ENCODE results near the gene ALPK1.
"Not testable (repeated sequence)": the region's sequence is repeated elsewhere in the genome, so short reads cannot be mapped to it uniquely, and the experiment has no call there.

Gene ALPK1

DNA sequence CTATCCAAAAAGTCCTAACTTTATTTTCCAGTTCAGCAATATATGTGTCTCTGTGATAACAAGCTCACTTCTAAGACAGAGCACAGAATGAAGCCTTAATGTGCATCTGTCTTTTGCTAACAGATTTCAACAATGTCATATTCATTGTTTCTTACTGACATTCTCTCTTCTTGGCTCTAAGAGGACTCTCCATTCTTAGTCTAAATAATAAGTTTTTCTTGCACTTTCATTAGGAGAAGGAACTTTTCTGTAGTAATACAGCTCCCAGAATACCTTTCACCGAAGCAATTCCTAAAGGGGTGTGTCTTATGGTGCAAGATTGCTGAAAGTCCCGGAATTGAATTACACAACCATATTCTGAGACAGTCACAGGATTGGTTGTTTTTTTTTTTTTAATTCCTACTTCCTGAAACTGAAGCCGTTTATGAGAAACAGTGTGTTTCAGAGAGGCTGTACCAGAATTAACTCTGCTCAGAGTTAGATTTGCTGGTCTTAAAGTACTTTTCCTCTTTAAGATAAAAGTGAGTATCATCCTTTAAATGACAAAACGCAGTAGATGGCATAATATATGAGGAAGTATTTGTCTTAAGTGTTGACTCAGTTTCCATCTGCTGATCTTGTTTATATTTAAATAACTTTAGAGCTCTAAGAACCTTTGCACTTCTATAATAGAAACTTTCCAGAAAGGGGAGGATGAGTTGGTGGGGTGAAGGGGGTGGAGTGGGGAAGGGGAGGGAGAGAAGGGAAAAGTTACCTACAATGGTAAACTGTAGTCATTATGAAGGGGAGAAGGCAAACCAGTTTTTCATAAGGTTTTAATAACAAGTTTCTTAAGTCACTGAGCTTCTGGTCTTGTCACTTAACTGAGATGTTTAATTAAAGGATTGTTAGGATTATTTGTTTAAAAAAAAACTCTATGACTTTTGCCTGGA lies at the start of gene ALPK1:
TSS of gene ALPK1 (plus strand) at position 421 of the 932 bp plus-strand sequence.
- peak; percentile 50 for DNase-seq (ENCODE audit: low spot score)

DNA sequence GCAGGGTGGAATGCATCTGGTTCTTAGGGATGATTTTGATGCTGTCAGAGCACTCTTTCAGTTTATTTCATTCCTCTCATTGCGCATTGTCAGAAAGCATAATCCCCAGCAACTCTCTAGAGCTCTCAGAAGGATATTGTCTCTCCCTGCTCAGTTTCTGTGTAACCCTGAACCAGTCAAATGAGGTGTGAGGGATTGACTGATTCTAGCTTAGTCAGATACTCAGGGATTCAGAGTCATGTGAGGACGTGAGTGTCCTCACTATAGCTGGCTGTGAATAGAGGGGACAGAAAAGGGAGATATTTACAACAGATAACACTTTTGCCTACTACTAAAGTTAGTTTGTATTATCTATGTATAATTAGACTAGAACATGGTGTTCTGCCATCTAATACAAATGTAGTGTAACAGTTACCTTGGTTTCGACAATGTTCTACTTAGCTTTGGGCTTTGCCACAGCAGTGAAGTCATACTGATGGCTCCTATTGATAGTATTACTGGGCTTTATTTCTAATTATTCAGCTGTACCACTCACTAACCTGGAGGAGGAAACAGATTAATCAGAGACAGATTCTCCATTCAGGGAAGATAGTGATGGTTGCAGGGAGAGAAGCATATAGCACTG lies 46.0 kb upstream of the ALPK1 start:
- DNase-seq (ENCODE audit: low spot score) = no peak

DNA sequence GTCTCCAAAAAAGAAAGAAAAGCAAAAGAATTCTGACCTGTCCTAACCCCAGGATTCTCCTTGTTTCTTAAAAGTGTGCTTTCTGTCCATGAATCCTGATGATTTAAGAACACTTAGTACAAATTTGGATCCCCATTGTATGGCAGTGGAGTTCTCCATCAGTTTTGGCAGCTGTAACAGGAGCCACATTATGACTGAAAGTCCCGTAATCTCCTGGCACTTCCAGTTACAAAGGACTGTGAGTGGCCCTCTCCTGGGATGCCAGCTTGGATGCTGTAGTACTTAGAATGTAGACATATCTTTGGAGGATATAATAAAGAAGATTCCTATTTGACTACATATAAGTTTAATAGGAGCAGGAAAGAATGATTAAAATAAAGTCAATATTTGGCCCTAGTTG lies 44.9 kb upstream of the ALPK1 start:
- DNase-seq (ENCODE audit: low spot score) = no peak

DNA sequence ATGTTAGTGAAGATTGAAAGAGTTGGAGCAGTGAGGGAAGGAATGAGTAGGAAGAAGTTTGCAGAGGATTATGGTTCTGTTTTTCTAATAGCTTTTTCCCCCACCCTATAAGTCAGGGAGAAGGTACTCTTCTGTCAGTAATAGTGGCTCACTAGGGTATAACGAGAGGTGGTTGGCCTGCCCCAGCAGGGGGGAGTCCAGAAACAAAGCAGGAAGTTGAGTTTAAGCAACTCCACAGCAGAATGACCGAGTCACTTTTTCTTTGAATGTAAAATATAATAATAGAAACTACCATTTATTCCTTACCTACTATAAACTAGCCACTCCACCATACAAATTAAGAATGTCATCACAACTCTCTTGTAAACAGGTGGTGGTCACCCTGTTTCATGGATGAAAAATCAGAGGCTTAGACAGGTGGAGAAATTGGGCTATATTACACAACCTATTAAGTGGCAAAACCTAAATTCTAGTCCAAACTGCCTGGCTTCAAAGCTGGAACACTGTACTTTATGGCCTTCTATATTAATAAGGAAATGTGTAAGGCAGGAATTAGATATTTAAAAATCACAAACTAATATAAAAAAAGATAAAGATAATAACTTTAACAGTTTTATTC lies 43.7 kb upstream of the ALPK1 start:
- DNase-seq (ENCODE audit: low spot score) = no peak

DNA sequence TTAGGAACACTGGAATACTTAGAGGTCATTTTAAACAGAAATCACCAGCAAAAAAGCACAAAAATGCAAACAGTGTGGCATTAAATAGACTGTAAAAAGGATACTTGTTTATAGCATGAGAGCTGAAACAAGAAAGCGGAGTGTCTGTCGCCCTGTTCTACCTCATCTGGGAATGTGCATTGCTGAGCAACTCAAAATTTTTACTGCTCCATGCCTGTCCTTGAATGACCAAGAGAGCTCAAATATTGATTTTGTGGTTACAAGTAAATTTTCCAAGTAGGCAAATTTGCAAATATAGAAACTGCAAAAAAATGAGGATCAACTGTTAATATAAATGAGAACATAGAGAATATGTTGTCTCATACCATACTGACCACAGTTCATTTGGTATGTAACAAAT lies 40.1 kb upstream of the ALPK1 start:
- DNase-seq (ENCODE audit: low spot score) = no peak

DNA sequence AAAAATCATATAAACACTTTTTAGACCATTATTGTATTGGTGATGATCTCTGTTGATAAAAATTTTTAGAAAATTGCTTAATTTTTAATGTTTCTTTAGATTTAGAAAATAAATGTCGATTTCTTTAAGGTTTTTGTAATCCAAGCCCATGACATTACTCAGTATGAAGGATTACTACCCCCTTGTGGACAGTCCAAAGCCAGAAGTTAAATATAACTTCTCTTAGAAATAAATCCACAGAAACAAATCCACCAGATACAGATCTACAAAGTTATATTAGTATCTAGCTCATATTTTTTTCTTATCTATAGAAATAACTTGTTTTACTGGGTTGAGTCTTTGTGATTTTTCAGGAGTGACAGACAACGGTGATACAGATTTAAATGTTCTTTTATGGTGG lies 30.3 kb upstream of the ALPK1 start:
- DNase-seq (ENCODE audit: low spot score) = no peak

DNA sequence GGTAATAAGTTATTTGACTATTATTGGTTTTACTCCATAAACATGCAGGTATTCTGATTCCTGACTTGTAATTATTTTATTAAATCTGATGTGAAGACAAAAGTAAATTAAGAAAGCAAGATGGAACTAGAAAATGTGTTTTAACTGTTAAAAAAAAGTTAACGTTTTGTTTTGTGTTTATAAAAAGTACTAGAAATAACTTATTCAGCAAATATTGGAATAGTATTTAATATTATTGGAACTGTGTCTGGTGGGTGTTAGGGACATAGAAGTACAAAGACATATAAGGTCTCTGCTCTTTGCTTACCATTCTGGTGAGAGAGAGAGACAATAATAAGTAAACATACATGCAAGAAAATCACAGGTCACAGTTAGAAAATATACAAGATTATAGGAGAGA lies 27.1 kb upstream of the ALPK1 start:
- DNase-seq (ENCODE audit: low spot score) = no peak

DNA sequence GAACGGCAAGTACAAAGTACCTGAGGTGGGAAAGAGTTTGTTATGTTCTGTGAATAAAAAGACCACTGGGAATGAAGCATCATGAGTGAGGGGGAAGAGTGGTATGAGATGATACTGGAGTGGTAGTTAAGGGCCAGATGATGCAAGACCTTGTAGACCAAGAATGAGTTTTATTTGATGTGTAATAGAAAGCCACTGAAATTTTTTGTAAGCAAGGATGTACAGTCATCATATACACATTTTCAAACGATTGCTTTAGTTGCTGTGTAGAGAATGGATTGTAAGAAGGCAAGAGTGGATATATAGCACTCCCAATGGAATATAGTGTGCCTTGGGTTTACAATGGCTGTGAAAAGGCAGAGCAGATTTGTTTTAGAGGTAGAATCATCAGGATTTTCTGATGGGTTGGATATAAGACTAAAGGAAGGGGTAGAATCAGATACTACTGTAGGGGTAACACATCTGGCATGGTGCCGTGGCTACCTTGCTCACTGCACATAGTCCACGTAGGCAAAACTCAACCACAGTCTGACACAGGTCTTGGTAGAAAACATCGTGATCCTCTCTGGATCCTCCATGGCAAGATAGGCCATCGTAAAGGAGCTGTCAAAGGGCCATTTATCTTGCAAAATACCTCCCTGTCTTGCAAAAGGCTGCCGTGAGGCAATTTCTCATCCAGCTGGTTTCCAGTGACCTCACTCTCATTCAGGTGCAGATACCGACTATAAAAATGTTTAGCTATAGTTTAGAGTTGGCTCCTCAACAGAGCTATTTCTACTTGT lies 26.3 kb upstream of the ALPK1 start:
- DNase-seq (ENCODE audit: low spot score) = no peak

DNA sequence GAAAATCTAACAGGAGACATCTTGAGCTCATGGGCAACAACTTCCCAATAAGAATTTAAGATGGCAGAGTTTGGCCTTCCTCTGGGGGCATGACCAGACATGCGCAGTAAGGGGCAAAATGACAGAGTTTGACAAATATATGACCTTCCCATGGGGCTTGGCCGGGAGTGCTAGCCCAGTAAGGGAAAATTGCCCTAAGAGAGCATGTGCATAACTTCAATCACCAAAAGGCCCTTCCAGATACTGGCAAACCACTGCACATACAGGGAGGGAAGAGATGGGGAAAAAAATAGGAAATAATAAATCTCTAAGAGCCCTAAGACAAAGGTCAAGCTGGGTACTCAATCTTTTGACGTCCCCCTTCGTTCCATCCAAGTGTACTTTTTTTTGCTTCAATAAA lies 24.9 kb upstream of the ALPK1 start:
- DNase-seq (ENCODE audit: low spot score) = no peak

DNA sequence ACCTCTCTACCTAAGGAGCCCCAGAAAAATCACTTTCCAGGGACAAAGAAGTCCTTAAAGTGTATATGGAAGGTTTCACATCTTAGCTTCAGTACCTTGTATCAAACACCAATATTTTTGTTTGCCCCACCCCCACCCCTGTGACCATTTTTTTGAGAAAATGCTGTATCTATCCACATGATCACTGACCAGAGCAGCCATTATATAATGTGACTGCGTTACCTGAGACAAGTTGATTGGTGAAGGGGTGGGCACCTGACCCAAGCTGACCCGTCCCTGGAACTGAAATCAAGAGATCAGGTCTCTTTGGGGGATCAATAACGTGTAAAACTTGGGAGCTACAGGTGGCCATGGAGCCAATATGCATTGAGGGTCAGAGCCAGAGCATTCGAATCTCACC lies 22.2 kb upstream of the ALPK1 start:
- no peak for DNase-seq (ENCODE audit: low spot score)

DNA sequence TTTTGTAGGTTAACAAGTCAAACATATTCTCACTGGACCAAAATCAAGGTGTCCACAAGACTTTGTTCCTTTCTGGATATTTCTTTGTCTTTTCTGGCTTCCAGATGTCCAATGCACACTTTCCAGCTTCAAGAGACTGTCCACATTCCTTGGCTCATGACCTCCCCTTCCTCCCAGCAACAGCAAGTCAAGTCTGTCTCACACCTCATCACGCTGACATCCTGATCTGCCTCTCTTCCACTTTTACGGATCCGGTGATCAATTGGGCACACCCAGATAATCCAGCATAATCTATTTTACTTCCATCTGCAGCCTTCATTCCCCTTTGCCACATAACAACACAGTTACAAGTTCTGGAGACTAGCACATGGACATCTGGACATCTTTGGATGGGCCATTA lies 21.1 kb upstream of the ALPK1 start:
- DNase-seq (ENCODE audit: low spot score) = no peak

DNA sequence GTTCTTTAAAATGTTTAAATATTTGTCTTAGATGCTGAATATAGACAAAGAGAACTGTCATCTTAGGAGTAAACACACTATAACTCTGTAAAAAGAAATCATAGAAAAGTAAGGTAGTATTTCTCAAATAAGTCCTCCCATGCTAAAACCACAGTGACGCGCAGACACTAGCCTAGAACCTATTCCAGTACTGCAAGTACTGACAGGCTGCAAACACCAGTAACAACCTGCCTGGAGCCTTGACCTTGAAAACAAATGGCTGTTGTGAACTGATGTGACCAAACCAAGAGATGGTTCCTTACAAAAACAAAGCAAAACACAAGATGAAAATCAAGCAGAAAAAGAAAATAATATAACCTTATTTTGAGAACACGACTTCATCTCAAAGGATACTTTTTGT lies 19.9 kb upstream of the ALPK1 start:
- no peak for DNase-seq (ENCODE audit: low spot score)

DNA sequence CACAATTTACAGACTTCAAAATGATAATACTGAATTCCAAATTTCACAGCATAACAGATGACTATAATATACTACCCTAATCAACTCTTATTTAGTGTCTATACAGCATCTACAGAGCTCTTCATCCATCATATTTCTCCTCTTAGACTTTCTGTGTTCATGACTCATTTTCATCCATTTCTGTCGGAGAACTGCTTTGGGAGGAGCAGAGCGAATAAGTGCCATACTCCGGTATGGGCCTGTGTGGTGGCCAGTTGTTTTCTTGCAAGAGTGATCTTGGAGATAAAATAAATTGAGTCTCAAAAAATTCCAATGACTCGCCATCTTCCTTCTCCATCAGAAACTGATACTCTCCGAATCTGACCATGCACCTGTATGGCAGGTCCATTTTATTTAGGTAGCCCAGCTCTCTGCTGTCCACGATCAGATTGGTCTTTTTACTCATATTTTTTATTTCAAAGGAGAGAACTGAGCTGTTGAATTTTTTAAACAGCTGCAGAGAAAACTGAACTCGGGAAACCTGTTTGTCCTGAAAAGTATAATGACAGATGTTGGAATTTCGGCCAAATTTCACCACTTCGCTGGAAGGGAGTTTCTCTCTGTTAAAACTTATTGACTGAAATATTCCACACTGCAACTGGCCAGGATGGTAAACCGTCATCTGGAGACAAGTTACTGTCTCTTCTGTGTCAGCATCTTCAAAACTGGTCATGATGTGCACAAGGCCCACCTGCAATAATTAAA lies 19.3 kb upstream of the ALPK1 start:
- DNase-seq (ENCODE audit: low spot score) = no peak

DNA sequence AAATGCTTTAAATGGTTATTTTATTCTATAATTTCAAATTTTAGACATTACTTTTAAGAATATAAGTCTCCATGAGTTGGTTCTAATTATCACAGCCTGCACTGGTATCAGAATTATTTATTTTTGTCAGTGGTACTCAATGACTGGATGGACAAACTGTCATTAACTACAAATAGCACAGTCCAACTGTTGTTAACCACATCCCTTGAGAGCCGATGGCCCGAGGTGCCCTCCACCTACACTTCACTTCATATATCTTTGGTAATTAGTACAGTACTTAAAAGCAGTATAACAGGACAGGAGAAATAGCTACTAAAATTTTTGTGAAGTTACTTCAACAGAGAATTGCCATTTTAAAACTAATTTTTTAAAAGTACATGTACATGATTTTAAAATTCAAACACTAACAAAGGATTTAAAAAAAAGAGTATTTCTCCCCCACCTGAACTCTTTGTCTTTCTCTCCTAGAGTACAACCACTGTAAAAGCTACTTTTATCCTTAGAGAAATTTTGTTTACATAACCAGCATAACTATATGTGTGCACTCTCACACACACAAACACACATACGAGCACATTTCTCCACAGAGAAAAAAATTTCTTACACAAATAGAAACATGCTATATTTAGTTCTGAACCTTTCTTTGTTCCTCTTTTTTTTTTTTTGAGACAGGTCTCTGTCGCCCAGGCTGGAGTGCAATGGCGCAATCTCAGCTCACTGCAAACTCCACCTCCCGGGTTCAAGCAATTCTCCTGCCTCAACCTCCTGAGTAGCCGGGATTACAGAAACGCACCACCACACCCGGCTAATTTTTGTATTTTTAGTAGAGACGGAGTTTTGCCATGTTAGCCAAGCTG lies 17.9 kb upstream of the ALPK1 start:
- DNase-seq (ENCODE audit: low spot score) = no peak

DNA sequence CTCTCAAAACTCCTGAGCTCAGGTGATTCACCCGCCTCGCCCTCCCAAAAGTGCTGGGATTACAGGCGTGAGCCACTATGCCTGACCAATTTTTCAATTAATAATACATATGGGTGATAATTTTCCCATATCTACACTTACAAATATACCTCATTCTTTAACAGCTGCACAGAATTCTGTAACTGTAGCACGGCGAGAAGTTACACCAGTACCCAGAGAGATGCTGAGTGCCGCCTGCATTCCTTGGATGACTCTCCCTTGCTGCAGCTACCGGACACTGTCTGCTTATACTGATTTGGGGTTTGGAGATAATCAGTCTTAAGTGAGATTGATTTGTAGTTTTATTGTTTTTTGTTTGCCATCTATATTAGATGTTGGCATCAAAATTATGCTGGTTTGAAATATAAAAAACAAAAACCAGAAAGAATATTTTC lies 17.3 kb upstream of the ALPK1 start:
- no peak for DNase-seq (ENCODE audit: low spot score)

DNA sequence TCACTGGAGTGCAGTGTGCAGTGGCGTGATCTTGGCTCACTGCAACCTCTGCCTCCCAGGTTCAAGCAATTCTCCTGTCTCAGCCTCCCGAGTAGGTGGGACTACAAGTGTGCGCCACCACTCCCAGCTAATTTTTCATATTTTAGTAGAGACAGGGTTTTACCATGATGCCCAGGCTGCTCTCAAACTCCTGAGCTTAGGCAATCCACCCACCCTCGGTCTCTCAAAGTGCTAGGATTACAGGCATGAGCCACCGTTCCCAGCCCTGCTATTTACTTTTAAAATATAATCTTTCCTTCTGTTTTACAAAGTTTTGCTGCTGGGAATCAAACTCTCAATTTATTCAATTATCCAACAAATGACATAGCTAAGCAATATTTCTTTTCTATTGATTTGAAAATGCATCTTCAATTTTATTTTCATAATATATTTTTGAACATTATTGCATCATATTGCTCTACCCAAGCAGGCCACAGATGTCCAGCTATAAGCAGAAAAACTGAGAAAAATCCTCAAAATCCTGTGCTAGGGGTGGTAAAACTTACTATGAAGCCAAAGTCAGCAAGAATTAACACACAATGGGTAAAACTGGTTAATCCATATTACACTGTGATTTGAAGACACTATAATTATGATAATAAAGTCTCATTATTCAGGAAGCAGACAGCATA lies 16.6 kb upstream of the ALPK1 start:
- DNase-seq (ENCODE audit: low spot score) = no peak

DNA sequence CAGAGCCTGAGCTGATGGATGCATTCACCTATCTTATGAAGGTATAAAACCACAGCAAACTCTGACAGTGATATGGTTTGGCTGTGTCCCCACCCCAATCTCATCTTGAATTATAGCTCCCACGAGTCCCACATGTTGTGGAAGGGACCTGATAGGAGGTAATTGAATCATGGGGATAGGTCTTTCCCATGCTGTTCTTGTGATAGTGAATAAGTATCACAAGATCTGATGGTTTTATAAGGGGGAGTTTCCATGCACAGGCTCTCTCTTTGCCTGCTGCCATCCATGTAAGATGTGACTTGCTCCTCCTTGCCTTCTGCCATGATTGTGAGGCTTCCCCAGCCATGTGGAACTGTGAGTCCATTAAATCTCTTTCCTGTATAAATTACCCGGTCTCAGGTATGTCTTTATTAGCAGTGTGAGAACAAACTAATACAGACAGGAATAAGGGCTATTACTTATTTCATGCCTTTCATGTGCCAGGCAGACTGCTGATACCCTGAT lies 15.2 kb upstream of the ALPK1 start:
- DNase-seq (ENCODE audit: low spot score) = not testable (repeated sequence)

DNA sequence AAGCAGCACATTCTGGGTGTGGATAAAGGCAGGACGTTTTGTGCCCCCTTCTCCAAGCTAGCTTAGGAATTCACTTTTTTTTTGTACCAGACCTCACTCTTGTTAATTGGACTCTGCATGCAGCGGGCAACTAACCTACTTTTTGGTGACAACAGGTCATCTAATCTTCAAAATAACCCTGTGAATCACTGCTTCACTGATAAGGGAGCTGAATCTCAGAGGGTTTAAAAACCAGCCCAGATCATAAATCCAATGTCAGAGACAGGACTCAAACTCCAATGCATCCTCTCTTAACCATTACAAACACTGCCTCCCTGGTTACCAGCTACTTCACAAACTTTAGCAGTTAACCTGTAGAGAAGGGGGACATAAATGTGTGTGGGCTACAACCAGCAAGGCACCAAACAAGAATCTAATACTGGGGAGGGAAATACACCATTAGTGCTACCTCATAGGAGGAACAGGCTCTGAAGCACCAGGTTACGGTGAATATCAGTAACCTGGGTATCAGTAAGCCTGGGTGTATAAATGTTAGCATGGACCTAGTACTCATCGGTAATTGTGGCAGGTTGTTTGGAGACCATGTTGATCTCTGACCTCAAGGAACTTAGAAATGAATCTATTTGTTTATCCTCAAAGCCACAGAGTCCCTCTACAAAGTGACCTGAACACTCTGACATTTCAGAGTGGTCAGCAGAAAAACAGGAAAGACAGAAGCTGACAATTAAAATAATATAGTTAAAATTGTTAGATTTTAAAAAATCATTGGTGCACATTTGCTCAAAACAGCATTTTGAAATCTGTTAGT lies 14.1 kb upstream of the ALPK1 start:
- no peak for DNase-seq (ENCODE audit: low spot score)

DNA sequence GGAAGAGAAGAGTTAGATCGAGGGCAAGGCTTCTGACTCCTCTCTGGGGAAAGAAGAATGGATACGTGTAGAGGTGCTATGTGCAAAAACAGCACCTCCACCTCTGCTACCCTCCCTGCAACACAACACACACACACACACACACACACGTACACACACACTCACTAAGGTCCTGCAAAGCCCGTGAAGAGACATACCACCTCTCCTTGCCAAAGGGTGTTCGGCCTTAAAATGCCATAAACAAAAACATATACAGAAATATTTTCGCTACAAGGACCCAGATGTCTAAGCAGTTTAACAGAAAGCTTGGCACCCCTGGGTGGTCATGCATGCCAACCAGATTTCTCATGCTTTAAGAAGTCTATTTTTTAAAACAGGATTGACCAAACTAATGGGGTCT lies 13.0 kb upstream of the ALPK1 start:
- no peak for DNase-seq (ENCODE audit: low spot score)

Measured in activated CD4-positive, alpha-beta T cell treated with anti-CD3 and anti-CD28 coated beads, Interleukin-2, Interleukin-4, amounts not matched to agents 100 ng/mL and 50 ng/mL, durations not matched to agents 16 hours and 8 hours (primary cell).